ENCODE measurements around the gene LIPC.

Gene LIPC

DNA sequence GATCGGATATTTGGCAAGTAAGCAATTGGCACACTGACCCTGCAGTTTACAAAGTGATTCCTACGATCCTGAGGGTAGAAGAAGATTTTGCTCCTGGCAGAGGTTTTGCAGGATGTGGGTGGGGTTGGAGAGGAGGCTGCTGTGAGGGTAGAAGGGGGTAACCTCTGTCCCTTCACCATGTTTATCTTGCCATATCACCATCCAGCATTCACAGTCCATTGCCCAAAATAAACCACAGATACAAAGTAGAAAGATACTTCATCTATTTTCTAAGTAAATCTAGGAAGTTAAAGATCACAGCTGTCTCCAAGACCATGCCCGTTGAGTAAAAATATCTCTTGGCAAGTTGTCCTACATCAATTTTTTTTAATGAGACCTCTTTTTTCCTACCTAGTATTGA, 51.6 kb downstream of the LIPC start:
- no peak for DNase-seq (ENCODE audit: low read depth)

DNA sequence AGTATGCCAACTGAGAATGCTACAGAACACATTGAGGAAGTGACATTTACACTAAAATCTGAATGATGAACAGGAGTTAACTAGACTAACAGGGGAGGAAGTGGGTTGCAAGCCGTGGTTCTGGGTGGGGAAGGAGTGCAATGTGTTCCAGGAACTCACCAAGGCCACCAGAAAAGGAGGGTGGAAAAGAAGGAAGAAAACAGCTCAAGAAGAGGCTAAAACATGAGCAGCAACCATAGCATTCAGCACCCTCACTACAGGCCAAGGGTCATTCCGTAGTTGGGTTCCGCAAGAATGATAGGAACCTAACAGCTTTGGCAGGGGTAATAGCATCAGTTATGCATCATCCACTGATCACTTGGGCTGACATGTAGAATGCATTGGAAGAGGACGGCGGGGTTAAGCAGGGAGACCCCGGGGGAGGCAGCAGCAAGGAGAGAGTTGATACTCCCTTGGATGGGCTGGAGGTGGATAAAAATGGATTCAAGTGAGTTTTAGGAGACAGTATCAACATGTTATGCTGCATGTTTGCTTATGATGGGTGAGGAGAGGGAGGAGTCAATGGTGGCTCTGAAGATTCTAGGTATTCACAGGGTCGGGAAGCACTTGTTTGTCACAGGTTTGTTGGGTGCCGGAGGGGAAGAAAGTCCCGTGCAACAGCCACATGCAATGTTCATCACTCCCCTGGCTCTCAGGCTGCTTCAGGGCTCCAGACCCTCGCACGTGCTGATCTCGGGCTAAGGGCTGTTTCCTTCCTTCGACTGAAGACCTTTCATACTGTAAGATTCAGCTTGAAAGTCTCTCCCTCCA, 53.2 kb downstream of the LIPC start:
- peak; percentile 81 for DNase-seq (ENCODE audit: low read depth)
- no peak overlapping the region for H3K4me3 ChIP-seq (ENCODE audit: low read depth, low read length)
- TF ChIP-seq POLR2A (IDR thresholded peaks at IDR 0.05; ENCODE audit: extremely low read depth, insufficient read length) (no peak), CTCF (IDR thresholded peaks at IDR 0.05; ENCODE audit: low read depth, low read length) (no peak), MYC (IDR thresholded peaks at IDR 0.05; ENCODE audit: low read depth, low read length) (no peak)
- TF ChIP-seq, protein P1, sequence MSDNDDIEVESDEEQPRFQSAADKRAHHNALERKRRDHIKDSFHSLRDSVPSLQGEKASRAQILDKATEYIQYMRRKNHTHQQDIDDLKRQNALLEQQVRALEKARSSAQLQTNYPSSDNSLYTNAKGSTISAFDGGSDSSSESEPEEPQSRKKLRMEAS (IDR thresholded peaks at IDR 0.05; ENCODE audit: low read depth, low read length), result 0 out of 2 replicates have a peak, but pooled peaks have one; percentile 14

More for the DNA sequence above, 51.6 kb downstream of the LIPC start:
- TF ChIP-seq, protein P1 (IDR thresholded peaks at IDR 0.05; ENCODE audit: low read depth, low read length), result no peak
- TF ChIP-seq CTCF (IDR thresholded peaks at IDR 0.05; ENCODE audit: low read depth, low read length), result no peak
- TF ChIP-seq POLR2A (IDR thresholded peaks at IDR 0.05; ENCODE audit: extremely low read depth, insufficient read length), result no peak
- no peak for TF ChIP-seq MYC (IDR thresholded peaks at IDR 0.05; ENCODE audit: low read depth, low read length)
- no peak overlapping the region for H3K4me3 ChIP-seq (ENCODE audit: low read depth, low read length)

GRCh38 chr15:58486062-58486461, 54.3 kb downstream of the LIPC start:
- H3K4me3 ChIP-seq (ENCODE audit: low read depth, low read length), result no peak overlapping the region
- DNase-seq (ENCODE audit: low read depth), result no peak
- no peak for TF ChIP-seq CTCF (IDR thresholded peaks at IDR 0.05; ENCODE audit: low read depth, low read length)
- TF ChIP-seq, protein P1 (IDR thresholded peaks at IDR 0.05; ENCODE audit: low read depth, low read length), result no peak
- TF ChIP-seq POLR2A (IDR thresholded peaks at IDR 0.05; ENCODE audit: extremely low read depth, insufficient read length), result no peak
- TF ChIP-seq MYC (IDR thresholded peaks at IDR 0.05; ENCODE audit: low read depth, low read length), result no peak

DNA sequence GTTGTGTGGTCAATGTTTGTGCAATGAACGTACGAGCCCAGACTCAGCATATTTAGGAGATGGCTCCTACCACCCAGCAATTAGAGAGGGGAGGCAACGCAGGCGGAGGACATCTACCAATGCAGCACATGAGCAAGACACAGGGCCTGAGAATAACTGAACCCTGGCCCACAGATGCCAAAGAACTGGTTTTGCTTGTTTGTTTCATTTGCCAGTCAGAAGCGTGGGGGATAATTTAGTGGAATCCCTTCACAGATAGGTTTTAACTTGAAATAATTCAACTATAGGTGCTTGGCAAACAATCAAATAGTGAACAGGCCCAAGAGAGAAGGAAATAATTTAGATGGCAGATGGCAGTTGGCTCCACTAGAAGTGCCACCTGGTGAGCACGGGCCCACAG, 54.8 kb downstream of the LIPC start:
- no peak for TF ChIP-seq MYC (IDR thresholded peaks at IDR 0.05; ENCODE audit: low read depth, low read length)
- TF ChIP-seq CTCF (IDR thresholded peaks at IDR 0.05; ENCODE audit: low read depth, low read length), result no peak
- no peak for TF ChIP-seq POLR2A (IDR thresholded peaks at IDR 0.05; ENCODE audit: extremely low read depth, insufficient read length)
- TF ChIP-seq, protein P1 (IDR thresholded peaks at IDR 0.05; ENCODE audit: low read depth, low read length), result no peak
- no peak for DNase-seq (ENCODE audit: low read depth)
- no peak overlapping the region for H3K4me3 ChIP-seq (ENCODE audit: low read depth, low read length)

DNA sequence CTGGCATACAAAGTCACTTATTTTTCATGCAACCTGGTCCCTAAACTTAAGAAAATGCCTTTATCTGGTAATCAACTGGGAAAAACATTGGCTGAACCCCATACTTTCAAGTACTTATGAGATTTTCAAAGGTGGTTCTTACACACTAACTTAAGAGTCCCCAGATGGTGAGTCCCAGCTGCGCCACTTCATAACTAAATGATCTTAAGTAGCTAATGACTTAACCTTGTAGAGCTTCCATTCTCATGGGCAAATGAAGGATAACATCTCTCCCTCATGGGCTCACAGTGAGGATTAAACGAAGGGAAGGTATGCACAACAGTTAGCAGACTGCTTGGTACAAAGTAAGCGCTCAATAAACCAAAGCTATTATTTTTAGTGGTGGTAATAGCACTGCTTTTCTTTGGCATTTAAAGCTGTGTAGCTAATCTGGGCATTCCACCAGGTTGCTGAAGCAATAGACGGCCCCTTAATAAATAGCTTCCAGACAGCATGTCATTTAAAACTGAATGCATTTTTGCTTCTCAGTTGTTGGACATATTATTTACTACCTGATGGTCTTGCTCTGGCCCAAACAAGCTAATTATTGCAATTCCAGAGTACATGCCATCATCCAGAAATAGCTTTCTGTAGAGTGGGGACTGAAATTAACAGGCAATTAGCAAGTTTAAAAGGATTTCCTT, 55.4 kb downstream of the LIPC start:
- no peak for DNase-seq (ENCODE audit: low read depth)
- no peak overlapping the region for H3K4me3 ChIP-seq (ENCODE audit: low read depth, low read length)
- TF ChIP-seq POLR2A (IDR thresholded peaks at IDR 0.05; ENCODE audit: extremely low read depth, insufficient read length) (no peak), MYC (IDR thresholded peaks at IDR 0.05; ENCODE audit: low read depth, low read length) (no peak), CTCF (IDR thresholded peaks at IDR 0.05; ENCODE audit: low read depth, low read length) (no peak)
- TF ChIP-seq, protein P1 (IDR thresholded peaks at IDR 0.05; ENCODE audit: low read depth, low read length), result no peak
